Raji (cell line): Measurements from ENCODE around the gene ELMO2.

Experiments
- POLR2A ChIP-seq: IDR thresholded peaks from 2 replicates; pipeline ENCODE4 v1.6.1; 2011; ENCODE audit warnings: low read depth, low read length, control low read depth; ENCODE audit not compliant: insufficient read depth

The ELMO2 gene

DNA sequence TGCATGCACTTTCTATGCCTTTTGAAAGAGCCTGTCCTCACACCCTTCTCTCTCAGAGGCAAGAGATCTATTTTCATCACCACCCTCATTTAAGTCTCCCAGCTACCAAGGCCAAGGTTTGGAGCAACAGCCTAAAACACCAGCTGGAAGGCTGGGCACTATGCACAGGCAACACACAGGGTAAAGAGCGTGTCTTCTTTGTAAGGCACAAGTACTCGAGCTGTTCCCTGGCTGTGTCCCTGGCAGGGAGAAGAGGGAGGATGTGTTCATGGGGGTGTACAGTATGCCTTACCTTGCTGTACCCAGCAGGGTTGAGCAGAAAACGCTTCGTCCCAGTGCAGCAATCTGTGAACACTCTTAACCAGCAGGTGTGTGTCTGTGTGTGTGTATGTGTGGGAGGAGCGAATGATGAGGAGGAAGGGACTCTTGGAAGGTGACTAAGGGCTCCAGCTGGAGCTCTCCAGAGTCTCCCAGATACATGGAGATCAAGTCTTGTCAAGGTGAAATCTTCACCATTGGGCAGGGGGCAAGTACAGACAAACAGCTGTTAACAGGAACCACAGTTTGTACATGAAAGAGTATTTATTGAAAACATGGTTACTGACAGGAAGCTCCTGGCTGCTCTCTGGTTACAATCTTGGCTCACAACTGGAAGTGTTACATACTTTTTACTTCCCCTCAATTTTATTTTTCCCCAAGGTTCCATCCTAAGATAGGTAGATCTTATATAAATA, 40.8 kb downstream of the ELMO2 start:
- TF ChIP-seq POLR2A = no peak

DNA sequence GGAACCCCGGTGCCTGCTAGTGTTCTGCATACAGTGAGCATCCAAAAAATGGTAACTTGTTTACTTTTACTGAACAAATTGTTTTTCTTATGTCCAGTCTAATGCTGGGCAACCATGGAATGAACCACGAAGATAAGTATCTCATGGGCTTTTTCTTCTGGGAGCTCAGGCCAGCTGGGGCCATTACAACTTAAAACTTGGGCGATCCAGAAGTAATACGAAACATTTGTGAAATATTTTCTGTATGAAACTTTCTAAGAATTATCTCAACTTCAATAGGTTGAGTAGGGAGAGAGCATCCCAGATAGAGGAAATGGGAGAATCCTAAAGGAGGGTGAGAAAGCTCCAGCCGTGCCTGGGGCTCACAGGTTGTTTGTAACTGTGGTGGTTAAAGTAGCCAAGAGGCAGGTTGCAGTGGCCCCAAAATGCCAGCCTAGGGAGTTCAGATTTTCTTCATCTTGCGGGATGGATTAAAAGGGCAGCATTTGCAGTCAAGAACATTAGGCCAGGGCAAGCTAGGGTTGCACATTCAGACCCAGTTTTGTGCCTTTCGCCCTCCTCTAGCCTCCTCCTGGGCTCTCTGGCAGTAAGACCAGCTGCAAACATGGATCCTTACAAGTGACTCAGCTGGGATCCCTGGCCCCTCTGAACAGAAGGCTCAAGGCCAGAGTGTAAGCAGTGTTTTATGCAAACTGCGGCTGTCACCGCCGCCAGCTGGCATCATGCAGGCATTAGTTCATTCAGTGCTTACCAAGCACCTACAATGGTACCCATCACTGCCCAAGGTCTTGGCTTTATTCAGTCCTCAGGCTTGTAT, 41.5 kb downstream of the ELMO2 start:
- no peak for TF ChIP-seq POLR2A

DNA sequence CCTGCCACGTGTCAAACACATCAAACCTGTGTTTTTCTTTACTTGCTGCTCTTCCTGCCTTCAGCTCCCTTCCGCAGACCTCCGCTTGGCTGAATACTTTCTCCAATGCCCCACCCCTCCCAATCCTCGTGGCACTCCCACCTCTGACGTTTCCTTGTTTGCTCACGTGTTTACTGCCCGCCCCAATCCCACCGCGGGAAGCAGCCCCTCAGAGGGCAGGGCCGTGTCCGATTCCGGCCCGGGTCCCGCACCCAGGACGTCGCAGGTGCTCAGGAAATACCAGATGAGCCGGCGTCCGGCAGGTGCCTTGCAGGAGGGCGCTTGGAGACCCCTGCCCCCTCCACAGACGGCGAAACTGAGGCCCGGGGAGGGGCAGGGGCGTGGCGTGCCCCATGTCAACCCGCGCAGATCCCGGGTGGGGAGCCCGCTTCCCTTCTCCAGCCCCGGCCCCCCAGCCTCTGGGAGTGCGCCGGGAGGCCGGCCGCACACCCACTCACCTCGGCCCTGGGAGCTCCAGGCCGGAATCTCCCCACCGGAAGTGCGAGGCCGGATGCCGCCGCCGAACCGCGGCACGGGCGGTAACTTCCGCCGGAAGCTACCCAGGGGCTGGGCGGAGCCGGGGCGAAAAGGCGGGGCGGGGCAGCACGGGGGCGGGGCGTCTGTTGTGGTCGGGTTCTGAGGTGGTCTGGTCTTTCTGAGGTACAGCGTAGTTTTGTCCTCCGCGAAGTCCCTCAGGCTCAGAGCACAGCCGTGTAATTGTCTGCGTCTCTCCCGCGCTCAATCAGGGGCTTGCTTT, 42.3 kb downstream of the ELMO2 start:
- TF ChIP-seq POLR2A = peak; percentile 79

DNA sequence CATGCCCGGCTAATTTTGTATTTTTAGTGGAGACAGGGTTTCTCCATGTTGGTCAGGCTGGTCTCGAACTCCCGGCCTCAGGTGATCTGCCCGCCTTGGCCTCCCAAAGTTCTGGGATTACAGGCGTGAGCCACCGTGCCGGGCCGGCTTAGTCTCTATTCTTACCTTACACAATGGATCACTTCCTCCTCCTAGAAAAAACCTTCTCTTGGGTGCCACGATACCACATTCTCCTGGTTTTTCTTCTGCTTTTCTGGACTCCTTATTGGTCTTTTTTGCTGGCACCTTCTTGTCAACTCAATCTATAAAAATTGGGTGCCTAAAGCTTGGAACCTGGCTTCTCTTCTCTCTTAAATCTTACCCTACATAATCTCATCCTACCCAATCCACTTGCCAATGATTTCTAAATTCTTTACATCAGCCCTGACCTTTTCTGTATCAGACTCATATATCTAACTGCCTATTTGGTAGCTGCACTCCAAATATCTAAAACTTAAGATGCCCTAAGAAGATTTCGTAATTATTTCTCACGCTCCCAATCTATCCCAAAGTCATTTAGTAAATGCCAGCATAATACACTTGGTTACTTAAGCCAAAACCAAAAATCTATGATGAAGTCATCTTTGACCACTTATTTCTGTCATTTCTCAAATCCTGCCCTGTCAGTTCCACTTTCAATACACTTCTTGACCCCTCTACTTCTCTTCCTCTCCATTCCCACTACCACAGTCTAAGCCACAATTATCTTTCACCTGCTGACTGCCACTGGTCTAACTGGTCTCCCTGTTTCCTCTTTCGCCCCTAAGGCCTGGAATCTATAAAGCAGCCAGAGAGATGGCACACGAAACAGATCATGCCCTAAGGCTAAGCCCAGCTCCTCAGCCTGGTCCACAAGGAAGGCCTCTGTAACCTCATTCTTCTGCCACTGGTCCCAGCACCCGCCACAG, 43.2 kb downstream of the ELMO2 start:
- no peak for TF ChIP-seq POLR2A

DNA sequence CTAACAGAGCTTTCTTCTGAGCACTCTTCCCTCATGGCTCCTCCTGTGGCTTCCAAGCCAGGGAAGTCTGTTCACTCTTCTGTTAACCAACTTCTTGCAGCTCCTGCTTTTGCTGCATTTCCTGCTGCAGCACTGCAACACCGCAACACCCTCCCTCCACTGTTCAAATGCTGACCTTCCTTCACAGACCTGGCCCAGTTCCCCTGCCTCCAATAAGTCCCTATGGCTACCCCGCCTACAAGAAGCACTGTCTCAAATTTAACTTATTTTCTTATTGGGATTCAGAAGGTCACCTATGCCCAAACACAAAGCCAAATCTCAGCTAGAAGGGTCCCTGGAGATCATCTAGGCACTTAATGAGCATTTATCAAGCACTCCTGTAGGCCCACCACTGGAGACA, 44.6 kb downstream of the ELMO2 start:
- no peak for TF ChIP-seq POLR2A

DNA sequence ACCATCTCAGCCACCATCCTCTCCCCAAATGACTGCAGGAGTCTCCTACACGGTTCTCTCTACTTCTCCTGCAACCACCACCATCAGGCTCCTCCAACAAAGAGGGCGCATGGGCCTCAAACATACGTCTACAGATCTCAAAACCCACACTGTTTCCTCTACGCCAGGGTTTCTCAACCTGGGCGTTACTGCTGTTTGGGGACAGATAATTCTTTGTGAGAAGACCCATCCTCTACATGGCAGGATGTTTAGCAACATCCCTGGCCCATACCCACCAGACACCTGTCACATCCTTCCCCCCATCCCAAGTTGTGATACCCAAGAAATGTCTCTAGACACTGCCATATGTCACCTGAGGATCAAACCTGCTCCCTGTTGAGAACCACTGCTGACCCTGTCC, 45.0 kb downstream of the ELMO2 start:
- TF ChIP-seq POLR2A = no peak

DNA sequence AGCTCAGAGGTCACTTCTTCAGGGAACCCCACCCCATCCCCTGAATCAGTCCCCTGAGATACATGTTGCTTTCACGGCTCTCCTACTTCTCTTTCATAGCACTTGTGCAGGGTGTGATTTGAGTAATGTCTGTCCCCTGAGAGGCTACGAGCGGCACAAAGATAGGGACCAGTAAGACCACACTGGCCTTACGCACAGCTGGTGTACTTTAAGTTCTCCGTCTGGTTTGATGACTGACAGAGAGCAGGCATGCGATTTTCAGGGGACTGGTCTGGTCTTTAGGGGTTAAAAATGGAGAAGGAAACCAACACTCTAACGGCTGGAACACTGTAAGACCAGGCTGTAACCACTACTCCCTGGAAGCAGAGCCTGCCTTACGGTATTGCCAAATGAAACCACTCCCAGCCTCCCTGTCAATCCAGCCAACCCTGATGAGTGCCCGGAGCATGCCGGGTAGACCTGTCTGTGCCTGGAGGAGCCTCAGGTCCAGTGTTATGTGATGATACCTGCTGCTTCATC, 47.1 kb downstream of the ELMO2 start:
- no peak for TF ChIP-seq POLR2A

DNA sequence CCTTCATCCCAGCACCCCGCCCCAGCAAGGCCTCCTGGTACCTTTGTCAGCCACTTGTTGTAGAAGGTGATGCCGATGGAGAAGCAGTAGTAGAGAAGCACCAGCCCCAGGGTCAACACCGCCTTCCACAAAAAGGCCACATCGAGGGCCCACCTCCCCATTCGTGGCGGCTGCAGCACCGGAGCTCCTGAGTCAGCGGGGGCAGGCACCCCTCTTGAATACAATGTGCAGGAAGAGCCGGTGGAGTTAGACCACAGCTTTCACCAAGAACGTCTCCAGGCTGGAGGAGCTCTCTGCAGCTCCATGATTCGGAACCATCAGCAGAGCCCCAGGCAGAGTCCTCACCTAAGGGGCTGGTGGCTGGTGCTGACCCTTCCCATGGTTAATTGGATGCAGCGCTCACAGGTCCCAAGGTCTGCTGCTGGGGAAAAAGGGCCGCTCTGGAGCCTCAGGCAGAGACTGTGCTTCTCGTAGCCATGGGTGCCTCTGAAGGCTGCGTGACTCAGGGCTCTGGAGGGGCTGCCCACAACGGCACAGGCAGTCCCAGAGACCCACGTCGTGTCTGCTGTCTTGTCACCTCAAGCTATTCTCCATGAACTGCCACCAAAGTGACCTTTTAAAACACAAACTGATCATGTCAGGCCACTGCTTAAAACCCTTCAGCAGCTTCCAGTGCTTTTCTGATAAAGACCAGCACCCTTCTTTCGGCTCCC, 47.9 kb downstream of the ELMO2 start:
- no peak for TF ChIP-seq POLR2A

DNA sequence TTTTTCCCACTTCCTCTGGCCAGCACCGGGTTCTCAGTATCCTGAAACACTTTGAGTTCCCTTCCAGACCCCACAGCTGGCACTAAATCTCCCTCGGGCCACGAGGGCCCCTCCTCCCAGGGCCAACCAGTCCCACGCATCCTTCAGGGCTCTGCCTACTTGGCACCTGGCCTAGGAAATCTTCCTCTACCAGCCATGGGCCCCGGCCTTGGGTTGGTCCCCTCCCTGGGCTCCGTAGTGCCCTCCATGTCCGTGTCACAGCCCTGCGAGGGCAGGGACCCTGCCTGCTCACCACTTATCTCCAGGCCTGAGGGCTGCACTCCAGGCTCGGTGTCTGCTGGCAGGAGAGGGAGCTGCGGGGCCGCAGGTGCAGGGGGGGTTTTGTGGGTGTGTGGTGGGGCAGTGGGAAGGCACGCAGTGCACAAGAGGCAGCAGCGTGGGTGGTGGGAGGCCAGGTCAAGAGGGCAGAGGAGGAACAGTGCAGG, 49.3 kb downstream of the ELMO2 start:
- no peak for TF ChIP-seq POLR2A

DNA sequence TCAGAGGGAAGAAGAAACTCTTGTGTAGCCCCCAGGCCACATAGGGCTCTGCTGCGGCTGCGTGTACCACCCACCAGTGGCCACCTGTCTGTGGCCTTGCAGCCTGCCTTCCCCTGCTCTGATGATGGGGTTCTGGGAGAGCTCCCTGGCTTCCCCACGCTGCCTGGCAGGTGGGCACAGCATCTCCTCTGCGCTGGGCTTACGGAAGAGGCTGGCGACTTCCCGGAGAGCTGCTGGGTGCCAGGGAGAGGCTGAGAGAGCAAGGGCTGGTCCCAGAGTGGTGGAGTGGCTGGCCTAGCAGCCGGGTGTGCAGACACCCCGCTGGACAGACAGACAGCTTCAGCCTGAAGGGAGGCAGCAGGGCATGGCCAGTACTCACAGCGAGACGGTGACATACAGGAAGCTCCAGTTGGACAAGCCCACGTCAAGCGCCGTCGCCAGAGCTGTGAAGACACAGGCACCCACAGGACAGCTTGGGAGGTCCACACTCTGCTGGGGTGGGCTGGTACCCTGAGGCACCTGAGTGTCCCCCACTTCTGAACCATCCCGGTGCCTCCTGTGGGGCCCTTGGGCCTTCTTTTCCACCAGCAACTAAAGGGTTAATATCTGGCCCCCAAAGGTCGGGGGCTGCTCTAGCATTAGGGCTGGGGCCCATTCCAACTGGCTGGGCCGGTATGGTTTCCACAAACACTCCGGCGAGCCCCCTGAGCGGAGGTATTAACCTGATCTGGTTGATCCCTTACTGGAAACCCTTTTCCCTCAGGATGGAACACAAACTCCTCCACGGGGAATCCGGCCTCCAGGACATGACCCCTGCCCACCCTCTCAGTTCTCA, 50.0 kb downstream of the ELMO2 start:
- no peak for TF ChIP-seq POLR2A

DNA sequence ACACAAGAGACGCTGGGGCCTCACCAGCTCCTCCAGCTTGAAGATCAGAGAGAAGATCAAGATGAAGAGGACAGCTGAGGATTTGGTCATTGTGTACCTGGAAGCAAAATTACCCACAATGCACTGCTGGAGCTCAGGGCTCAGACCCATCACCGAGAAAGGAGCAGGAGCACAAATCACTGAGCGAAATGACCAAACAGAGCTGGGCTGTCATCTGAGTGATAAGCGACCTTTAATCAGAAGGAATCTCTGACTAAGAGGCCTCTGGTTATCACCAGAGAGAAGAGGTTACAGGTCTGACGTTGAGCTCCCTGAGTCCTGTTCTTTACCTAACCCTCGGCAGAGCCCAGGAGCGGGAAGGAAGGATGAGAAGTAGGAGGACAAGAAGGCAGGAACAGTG, 50.6 kb downstream of the ELMO2 start:
- TF ChIP-seq POLR2A = no peak

DNA sequence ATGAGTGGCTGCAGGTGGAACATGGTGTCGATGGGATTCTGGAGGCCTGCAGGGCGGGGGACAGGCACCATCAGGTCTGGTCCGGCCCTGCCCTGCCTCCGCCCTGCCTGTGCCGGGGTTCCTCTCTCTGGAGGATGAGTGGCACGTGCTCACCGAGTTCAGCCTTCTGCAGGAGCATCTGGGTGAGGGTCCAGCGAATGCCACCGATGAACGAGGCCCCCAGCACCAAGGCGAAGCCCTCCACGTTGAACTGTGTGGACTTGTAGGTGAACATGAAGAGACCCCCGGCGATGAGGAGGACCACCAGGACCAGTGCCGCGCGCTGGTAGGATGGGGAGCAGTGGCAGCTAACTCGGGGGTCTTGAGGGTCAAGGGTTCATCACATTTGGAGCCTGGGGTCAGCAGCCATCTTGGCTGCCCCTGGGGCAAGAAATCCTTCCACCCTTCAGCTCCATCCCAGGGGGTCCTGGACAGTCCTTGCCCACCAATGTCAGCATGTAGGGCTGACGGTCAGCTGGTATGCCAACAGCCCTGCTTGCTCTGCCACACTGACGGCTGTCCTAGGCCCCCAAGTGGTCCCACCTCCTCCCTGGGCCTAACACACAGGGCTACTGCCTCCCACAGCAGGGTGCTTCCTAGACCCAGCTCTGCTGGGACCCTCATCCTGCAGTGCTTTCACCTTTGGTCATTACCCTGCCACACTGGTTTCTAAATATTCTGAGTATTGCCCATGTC, 51.3 kb downstream of the ELMO2 start:
- TF ChIP-seq POLR2A = no peak
